ENCODE measurements around the gene TM2D3.

The TM2D3 gene

GRCh38 chr15:101608201-101608600 lies 44.0 kb downstream of the TM2D3 start:
- in situ Hi-C loops (cut with MboI; ENCODE audit: low sequenced_read_pairs), result no loop called here

GRCh38 chr15:101607108-101607507 lies 45.1 kb downstream of the TM2D3 start:
- in situ Hi-C loops (cut with MboI; ENCODE audit: low sequenced_read_pairs), result no loop called here

GRCh38 chr15:101604124-101604874 lies 47.9 kb downstream of the TM2D3 start:
- in situ Hi-C loops (cut with MboI; ENCODE audit: low sequenced_read_pairs), result no loop called here

GRCh38 chr15:101602801-101603200 lies 49.4 kb downstream of the TM2D3 start:
- in situ Hi-C loops (cut with MboI; ENCODE audit: low sequenced_read_pairs), result no loop called here

- in situ Hi-C loops (cut with MboI; ENCODE audit: low sequenced_read_pairs), result no loop called here
Observed at GRCh38 chr15:101600035-101600434, 52.1 kb downstream of the TM2D3 start.

GRCh38 chr15:101599091-101599490 lies 53.1 kb downstream of the TM2D3 start:
- in situ Hi-C loops (cut with MboI; ENCODE audit: low sequenced_read_pairs), result no loop called here

GRCh38 chr15:101597360-101597928 lies 54.7 kb downstream of the TM2D3 start:
- in situ Hi-C loops (cut with MboI; ENCODE audit: low sequenced_read_pairs), result no loop called here

- in situ Hi-C loops (cut with MboI; ENCODE audit: low sequenced_read_pairs), result no loop called here
Observed at GRCh38 chr15:101596633-101597032, 55.5 kb downstream of the TM2D3 start.
